Measurements from ENCODE around the gene CANT1.

CANT1 gene

GRCh38 chr17:79009397-79010303, at the start of gene CANT1:
TSS of gene CANT1 (minus strand) at chr17:79009764. CDS start at chr17:78997622, 12,142 bp downstream.
- peak; percentile 42 for DNase-seq (ENCODE audit: low read depth, low spot score)

DNA sequence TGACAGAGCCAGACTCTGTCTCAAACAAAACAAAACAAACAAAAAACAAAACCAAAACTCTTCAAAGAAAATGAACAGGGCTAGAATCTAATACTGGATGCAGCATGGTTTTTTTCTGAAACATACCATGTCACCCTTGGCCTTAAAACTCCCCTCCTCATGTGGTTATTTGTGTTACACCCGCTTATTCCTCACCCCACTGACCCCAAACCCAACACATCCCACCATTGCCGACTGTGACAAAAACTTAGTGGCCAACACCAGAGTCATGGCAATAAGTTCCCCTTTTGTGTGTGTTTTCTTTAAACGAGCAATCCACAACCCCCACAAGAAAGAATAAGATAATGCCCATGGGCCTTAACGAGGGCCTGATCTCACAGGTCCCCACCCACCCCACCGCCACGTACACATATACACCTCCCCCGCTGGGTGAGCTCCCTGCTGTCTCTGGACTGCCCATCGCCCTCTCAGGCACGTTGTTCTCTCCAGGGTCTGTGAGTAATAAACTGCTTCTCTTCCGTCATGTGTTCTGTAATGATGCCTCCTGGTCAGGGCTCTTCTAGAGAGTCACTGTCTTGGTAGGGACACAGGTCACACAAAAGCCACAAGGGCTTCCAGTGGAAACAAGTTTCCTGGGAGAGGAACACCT, 48.3 kb upstream of the CANT1 start:
- DNase-seq (ENCODE audit: low read depth, low spot score) = no peak

DNA sequence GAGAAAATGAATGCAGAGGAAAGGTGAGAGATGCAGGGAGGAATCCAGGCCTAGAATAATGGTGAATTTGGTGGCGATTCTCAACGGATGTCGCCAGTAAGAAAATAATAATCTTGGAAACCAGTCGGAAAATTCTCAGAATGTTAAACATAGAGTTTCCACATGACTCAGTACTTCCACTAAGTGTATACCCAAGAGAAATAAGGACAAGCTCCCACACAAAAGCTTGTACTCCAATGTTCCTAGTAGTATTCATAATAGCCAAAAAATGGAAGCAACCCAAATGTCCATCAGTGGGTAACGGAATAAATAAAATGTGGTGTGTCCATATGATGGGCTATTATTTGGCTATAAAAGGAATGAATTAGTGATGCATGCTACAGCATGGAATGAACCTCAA, 45.6 kb upstream of the CANT1 start:
- DNase-seq (ENCODE audit: low read depth, low spot score) = no peak

GRCh38 chr17:79054200-79054960, 44.8 kb upstream of the CANT1 start:
- no peak for DNase-seq (ENCODE audit: low read depth, low spot score)

- DNase-seq (ENCODE audit: low read depth, low spot score) = no peak
Measured at GRCh38 chr17:79053251-79053925, 43.8 kb upstream of the CANT1 start.

DNA sequence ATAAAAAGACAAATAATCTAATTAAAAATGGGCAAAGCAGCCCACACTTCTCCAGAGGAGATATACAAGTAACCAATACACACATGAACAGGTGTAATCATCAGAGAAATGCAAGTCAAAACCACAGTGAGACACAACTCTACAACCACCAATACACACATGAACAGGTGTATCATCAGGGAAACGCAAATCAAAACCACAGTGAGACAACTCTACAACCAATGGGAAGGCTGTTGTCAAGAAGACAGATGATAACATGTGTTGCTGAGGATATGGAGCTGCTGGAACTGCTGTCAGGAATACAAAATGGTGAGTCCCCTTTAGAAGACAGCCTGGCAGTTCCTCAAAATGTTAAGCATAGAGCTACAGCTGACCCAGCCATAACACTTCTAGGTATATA, 42.6 kb upstream of the CANT1 start:
- no peak for DNase-seq (ENCODE audit: low read depth, low spot score)

- no peak for DNase-seq (ENCODE audit: low read depth, low spot score)
Measured at GRCh38 chr17:79051306-79051705, 41.7 kb upstream of the CANT1 start.

- no peak for DNase-seq (ENCODE audit: low read depth, low spot score)
Measured at GRCh38 chr17:79050551-79050950, 41.0 kb upstream of the CANT1 start.

GRCh38 chr17:79049821-79050220, 40.3 kb upstream of the CANT1 start:
- DNase-seq (ENCODE audit: low read depth, low spot score) = no peak

- DNase-seq (ENCODE audit: low read depth, low spot score) = no peak
Measured at GRCh38 chr17:79048826-79049755, 39.5 kb upstream of the CANT1 start.

GRCh38 chr17:79047923-79048825, 38.6 kb upstream of the CANT1 start:
- DNase-seq (ENCODE audit: low read depth, low spot score) = no peak

DNA sequence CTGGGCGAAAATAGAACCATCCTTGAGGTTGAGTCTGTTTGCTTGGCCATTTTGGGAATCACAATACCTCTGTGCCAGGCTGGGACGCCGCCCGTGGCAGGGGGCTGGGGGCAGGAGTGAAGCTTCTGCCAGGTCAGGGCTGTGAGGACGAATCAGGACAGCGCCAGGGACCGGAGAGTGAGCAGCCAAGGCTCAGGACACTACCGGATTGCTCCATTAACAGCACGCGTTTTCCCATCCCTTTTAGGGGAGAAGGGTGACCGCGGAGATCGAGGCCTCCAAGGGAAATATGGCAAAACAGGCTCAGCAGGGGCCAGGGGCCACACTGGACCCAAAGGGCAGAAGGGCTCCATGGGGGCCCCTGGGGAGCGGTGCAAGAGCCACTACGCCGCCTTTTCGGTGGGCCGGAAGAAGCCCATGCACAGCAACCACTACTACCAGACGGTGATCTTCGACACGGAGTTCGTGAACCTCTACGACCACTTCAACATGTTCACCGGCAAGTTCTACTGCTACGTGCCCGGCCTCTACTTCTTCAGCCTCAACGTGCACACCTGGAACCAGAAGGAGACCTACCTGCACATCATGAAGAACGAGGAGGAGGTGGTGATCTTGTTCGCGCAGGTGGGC, 37.8 kb upstream of the CANT1 start:
- DNase-seq (ENCODE audit: low read depth, low spot score) = no peak

DNA sequence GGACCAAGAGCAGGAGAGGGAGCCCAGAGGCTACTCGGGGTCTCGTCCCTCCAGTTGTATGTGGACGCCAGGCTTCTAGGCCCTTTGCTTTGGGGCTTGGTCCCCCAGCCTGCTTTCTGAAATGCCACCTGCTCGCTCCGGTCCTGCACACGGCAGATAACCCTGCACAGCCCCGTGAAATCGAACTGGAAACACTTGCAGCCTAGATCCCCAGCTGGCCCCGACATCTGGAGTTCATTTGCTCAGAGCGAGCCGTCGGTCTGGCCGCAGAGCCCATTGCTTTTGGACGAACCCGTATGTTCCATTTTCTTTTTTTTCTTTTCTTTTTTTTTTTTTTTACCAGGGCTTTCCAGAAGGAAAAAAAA, 37.3 kb upstream of the CANT1 start:
- DNase-seq (ENCODE audit: low read depth, low spot score) = no peak

DNA sequence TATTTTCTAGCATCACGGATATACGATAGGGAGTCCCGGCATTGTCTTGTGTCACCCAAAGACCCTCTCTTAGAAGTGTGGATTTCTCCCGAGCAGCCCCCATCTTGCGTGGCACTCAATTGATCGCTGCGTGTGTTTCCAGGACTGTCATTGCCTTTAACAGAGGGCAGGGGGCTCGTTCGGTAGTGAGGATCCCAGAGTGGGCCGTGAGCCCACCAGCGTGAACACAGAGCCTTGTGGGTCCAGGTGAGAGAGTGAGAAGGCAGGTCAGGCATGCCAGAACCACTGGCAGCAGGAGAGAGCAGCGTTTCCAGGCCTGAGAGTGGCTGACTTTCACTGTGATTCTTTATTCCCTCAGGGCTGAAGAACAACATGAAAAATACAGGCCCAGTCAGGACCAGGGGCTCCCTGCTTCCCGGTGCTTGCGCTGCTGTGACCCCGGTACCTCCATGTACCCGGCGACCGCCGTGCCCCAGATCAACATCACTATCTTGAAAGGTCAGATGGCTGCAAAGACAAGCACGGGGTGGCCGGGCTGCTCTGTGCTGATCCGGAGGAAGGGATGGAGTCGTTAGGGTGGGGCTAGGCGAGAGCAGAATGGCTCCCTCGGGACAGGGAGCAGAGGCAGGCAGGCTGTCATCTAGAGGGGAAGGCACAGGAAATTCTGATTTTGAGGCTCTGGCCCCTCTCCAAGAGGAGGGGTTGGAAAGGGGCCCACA, 36.8 kb upstream of the CANT1 start:
- no peak for DNase-seq (ENCODE audit: low read depth, low spot score)

GRCh38 chr17:79045842-79046196, 36.3 kb upstream of the CANT1 start:
- DNase-seq (ENCODE audit: low read depth, low spot score) = no peak

DNA sequence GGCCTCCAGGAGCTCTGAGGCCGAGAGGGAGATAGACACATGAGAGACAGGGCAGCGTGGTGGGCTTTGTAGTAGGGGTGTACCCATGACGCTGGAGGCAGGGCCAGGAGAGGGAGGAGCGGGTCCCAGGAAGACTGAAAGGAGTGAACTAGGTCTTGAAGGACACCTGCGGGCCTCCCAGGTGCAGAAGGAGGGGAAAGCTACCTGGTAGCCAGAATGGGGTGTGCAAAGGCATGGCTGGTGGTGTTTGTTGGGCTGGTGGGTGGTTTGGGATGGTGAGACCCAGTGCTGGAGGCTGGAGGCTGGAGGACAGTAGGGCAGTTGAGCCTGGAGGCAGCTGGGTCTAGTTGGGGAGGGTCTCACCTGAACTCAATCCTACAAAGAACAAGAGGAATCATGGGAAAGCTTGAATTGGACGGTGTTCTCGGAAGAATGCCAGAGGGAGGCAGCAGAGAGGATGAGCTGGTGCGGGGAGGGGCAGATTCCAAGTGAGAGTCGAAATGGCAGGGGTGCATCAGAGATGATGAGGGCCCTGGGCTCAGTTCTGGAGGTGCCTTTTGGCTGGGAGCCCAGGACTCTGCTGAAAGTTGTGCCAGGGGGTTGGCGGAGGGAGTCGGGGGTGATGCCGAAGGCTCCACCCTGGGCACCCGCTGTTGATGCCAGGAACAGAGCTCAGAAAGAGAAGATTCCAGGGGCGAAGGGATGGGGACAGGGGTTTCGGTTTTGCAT, 35.6 kb upstream of the CANT1 start:
- no peak for DNase-seq (ENCODE audit: low read depth, low spot score)

GRCh38 chr17:79044462-79044861, 34.9 kb upstream of the CANT1 start:
- no peak for DNase-seq (ENCODE audit: low read depth, low spot score)

GRCh38 chr17:79043931-79044320, 34.4 kb upstream of the CANT1 start:
- no peak for DNase-seq (ENCODE audit: low read depth, low spot score)

All from iPS DF 19.7 (cell line).